Thoracic aorta (tissue), 2 donors: ENCODE data around the gene SEC63. TPM values are rescaled to one million over a fixed set of nuclear protein-coding genes. Genes with fewer than 3 reads are reported as not detected.

Experiments
- ATAC-seq: fragments of 150-250 bp; one replicate; pipeline ENCODE4 v1.8.0; 2017; ENCODE audit warnings: low read depth; ENCODE audit not compliant: insufficient number of reproducible peaks, low FRiP score
- DNase-seq: peaks from one replicate; pipeline ENCODE4 v3.0.0-alpha.2; 2020; ENCODE audit warnings: low spot score
- H3K27ac ChIP-seq, 2 donors: fragments of 200-600 bp; sonication (generic); 1 replicate in 1 of 2; 2 replicates in 1 of 2; pipeline ENCODE4 v1.5.1; 2016; ENCODE audit warnings: mild to moderate bottlenecking in 2 of 2, moderate library complexity in 2 of 2
- H3K27me3 ChIP-seq: fragments of 200-600 bp; sonication (generic); replicated peaks from 2 replicates; pipeline ENCODE4 v1.6.0; 2016; ENCODE audit warnings: mild to moderate bottlenecking; ENCODE audit not compliant: insufficient read depth
- H3K36me3 ChIP-seq: fragments of 200-600 bp; sonication (generic); one replicate; pipeline ENCODE4 v1.5.1; 2016
- H3K4me1 ChIP-seq, 2 donors: fragments of 200-600 bp; sonication (generic); 1 replicate in 1 of 2; 2 replicates in 1 of 2; pipeline versions ENCODE4 v1.5.1 to v1.6.0; 2016; ENCODE audit warnings: low read depth in 2 of 2, mild to moderate bottlenecking in 1 of 2; ENCODE audit not compliant: control insufficient read depth in 1 of 2
- H3K4me3 ChIP-seq: fragments of 200-600 bp; sonication (generic); 2 replicates; pipeline ENCODE4 v1.5.1; 2016; ENCODE audit warnings: mild to moderate bottlenecking
- H3K9me3 ChIP-seq: fragments of 200-600 bp; sonication (generic); 2 replicates; pipeline ENCODE4 v1.5.1; 2016
- total RNA-seq, 2 donors: library from RNA; depleted of rRNA; stranded (reverse); fragments of >200 nt; gene quantifications; one replicate each; pipeline versions ENCODE4 v1.1.0 to v1.2.3, GENCODE V29; 2016
- TF ChIP-seq, protein P1 (sequence below): fragments of 200-600 bp; sonication (generic); IDR thresholded peaks from one replicate; pipeline ENCODE4 v1.5.1; 2019; ENCODE audit warnings: antibody characterized with exemption

The SEC63 gene
- total RNA-seq, 2 donors from 2014 or later = 39.4 to 39.5 TPM

DNA sequence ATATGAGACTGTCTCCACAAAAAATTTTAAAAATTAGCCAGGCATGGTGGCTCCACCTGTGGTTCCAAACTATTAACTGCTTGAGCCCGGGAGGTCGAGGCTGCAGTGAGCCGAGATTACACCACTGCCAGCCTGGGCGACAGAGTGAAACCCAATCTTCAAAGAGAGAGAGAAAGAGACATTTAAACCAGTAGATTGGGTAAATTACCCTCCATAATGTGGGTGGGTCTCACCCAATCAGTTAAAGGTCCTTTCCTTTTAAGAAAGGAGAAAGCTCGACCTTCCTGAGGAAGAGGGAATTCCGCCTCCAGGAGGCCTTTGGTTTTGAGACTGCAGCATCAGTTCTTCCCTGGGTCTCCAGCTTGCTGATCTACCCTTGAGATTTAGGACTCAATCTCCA lies 108.7 kb downstream of the SEC63 start:
- no peak for DNase-seq
- no peaks in the 10 kb centered on the region for H3K9me3 ChIP-seq
- TF ChIP-seq, protein P1, sequence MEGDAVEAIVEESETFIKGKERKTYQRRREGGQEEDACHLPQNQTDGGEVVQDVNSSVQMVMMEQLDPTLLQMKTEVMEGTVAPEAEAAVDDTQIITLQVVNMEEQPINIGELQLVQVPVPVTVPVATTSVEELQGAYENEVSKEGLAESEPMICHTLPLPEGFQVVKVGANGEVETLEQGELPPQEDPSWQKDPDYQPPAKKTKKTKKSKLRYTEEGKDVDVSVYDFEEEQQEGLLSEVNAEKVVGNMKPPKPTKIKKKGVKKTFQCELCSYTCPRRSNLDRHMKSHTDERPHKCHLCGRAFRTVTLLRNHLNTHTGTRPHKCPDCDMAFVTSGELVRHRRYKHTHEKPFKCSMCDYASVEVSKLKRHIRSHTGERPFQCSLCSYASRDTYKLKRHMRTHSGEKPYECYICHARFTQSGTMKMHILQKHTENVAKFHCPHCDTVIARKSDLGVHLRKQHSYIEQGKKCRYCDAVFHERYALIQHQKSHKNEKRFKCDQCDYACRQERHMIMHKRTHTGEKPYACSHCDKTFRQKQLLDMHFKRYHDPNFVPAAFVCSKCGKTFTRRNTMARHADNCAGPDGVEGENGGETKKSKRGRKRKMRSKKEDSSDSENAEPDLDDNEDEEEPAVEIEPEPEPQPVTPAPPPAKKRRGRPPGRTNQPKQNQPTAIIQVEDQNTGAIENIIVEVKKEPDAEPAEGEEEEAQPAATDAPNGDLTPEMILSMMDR = no peak
- no peak for ATAC-seq
- no peaks in the 10 kb centered on the region for H3K36me3 ChIP-seq
- no peak overlapping the region for H3K27ac ChIP-seq
- H3K4me3 ChIP-seq = no peak overlapping the region
- no peaks in the 10 kb centered on the region for H3K27me3 ChIP-seq
- H3K4me1 ChIP-seq = peaks cover 6 to 12% of the 10 kb centered on the region in 2 donors

GRCh38 chr6:107847844-107848802 lies 109.9 kb downstream of the SEC63 start:
- ATAC-seq (peak; percentile 81), DNase-seq (peak; percentile 11)
- Histone ChIP-seq H3K9me3 (no peaks in the 10 kb centered on the region), H3K27me3 (no peaks in the 10 kb centered on the region), H3K36me3 (no peaks in the 10 kb centered on the region), H3K27ac (no peak overlapping the region), H3K4me1 (peaks cover 6 to 12% of the 10 kb centered on the region in 2 donors), H3K4me3 (peak overlapping the region; percentile 81)
- TF ChIP-seq, protein P1 = peak; percentile 98

GRCh38 chr6:107846262-107846795 lies 111.7 kb downstream of the SEC63 start:
- Histone ChIP-seq H3K27me3 (no peaks in the 10 kb centered on the region), H3K4me1 (peaks cover 6 to 12% of the 10 kb centered on the region in 2 donors), H3K9me3 (no peaks in the 10 kb centered on the region), H3K4me3 (no peak overlapping the region), H3K36me3 (no peaks in the 10 kb centered on the region), H3K27ac (no peak overlapping the region)
- TF ChIP-seq, protein P1 = no peak
- no peak for DNase-seq
- no peak for ATAC-seq

DNA sequence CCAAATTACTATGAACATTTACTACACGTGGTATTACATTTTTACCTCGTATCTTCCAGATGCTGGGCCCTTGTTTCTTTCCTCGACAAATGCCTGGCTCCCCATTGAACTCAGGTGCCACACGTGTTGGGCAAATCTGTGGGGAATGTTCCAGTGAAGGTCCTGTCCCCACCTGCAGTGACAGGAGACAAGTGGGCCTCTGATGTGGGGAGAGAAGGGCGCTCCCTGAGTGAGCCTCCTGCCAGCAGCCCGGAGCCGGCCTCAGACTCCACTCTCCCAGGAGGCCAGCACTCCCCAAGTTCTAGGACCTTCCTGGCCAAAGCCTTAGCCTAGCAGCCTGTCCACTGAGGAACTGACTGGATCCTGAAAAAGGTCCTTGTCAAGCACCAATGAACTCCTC lies 112.2 kb downstream of the SEC63 start:
- no peaks in the 10 kb centered on the region for H3K36me3 ChIP-seq
- H3K27ac ChIP-seq = no peak overlapping the region
- peaks cover 6 to 12% of the 10 kb centered on the region in 2 donors for H3K4me1 ChIP-seq
- no peak overlapping the region for H3K4me3 ChIP-seq
- ATAC-seq = no peak
- no peaks in the 10 kb centered on the region for H3K27me3 ChIP-seq
- TF ChIP-seq, protein P1 = no peak
- no peak for DNase-seq
- H3K9me3 ChIP-seq = no peaks in the 10 kb centered on the region

DNA sequence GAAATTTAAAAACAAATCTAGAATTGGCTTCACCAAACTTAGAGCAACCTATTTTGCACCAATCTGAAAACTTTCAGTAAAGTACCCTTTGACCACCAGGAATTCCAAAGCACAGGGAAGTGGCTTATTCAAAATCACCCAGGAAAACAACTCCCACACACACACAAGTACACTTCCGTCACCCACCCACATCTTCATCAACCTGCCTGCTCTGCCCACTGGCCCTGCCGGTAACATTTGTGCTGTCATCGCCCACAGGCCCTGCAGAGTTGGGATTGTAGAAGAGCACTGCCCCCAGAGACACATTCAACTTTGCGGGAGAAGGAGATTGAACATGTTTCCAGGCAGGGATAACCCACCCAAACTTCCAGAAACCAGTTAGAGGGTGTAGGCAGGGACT lies 114.6 kb downstream of the SEC63 start:
- DNase-seq (no peak), ATAC-seq (no peak)
- TF ChIP-seq, protein P1 = no peak
- Histone ChIP-seq H3K4me1 (peaks cover 6 to 8% of the 10 kb centered on the region in 2 donors), H3K9me3 (no peaks in the 10 kb centered on the region), H3K4me3 (no peak overlapping the region), H3K27ac (no peak overlapping the region), H3K27me3 (no peaks in the 10 kb centered on the region), H3K36me3 (no peaks in the 10 kb centered on the region)
